IPS-20b (cell line): ENCODE results near the gene RELN.

Experiments used
- H3K27ac ChIP-seq: one replicate; pipeline ENCODE4 v1.5.1; 2013; ENCODE audit warnings: low read length
- H3K27me3 ChIP-seq: 2 replicates; pipeline ENCODE4 v1.6.1; 2013; ENCODE audit warnings: mild to moderate bottlenecking, low read length, inconsistent platforms; ENCODE audit not compliant: insufficient read depth
- H3K36me3 ChIP-seq: 2 replicates; pipeline ENCODE4 v1.6.1; 2013; ENCODE audit warnings: low read depth, mild to moderate bottlenecking, inconsistent platforms, low read length, moderate library complexity; ENCODE audit not compliant: insufficient read depth
- H3K4me1 ChIP-seq: 2 replicates; pipeline ENCODE4 v1.6.1; 2013; ENCODE audit warnings: mild to moderate bottlenecking, control low read depth, inconsistent platforms, low read length, moderate library complexity; ENCODE audit not compliant: insufficient read depth
- H3K4me3 ChIP-seq: 2 replicates; pipeline ENCODE4 v1.5.1; 2013; ENCODE audit warnings: mild to moderate bottlenecking, low read length, inconsistent platforms
- H3K9ac ChIP-seq: 2 replicates; pipeline ENCODE4 v1.6.1; 2013; ENCODE audit warnings: low read depth, mild to moderate bottlenecking, inconsistent platforms, low read length, moderate library complexity
- H3K9me3 ChIP-seq: 2 replicates; pipeline ENCODE4 v1.6.1; 2013; ENCODE audit warnings: mild to moderate bottlenecking, low read depth, low read length, inconsistent platforms; ENCODE audit not compliant: insufficient read depth

Gene RELN

GRCh38 chr7:103887050-103887449, 102.4 kb downstream of the RELN start:
- H3K36me3 ChIP-seq, result no peaks in the 10 kb centered on the region

DNA sequence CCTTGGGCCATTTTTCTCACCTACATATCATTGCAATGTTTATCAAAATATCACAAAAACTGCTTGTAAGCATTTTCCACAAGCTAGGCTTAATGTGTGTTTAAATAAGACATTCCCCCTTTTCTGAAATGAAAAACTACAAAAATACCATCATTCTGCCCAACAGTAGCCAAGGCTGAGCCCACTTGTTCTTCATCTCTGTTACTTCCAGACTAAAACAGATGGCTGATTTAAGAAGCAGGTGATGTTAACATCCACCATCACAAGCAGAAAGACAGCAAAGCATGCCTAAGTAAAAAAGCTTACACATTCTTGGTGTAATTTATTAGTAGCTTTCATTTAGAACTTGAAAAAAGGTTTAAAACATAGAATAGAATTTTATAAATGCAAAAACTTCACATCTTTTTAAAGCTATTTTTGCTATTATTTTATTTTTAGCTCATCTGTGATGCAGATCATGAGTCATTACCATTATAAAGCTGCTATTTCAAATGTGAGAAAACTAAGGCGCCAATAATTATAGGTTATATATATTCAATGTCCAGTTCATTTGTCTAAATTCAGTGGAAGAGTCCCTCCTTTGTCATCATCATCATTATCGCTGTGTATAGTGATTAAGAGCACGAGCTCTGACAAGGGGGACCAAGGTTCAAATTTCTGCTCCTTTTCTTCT, 109.4 kb downstream of the RELN start:
- Histone ChIP-seq H3K27me3 (no peaks in the 10 kb centered on the region), H3K9ac (no peak overlapping the region), H3K9me3 (no peaks in the 10 kb centered on the region), H3K36me3 (no peaks in the 10 kb centered on the region), H3K4me3 (no peak overlapping the region), H3K27ac (no peak overlapping the region), H3K4me1 (peaks cover 5% of the 10 kb centered on the region; the same call in 1 of the 2 replicates)

More at GRCh38 chr7:103887050-103887449, 102.4 kb downstream of the RELN start:
- no peaks in the 10 kb centered on the region for H3K4me1 ChIP-seq
- no peak overlapping the region for H3K4me3 ChIP-seq
- H3K27me3 ChIP-seq, result no peaks in the 10 kb centered on the region
- H3K9me3 ChIP-seq, result no peaks in the 10 kb centered on the region
- no peak overlapping the region for H3K27ac ChIP-seq
- H3K9ac ChIP-seq, result no peak overlapping the region

- Histone ChIP-seq H3K9me3 (no peaks in the 10 kb centered on the region), H3K9ac (no peak overlapping the region), H3K4me3 (no peak overlapping the region), H3K4me1 (peaks cover 5% of the 10 kb centered on the region; the same call in 1 of the 2 replicates), H3K27me3 (no peaks in the 10 kb centered on the region), H3K36me3 (no peaks in the 10 kb centered on the region), H3K27ac (no peak overlapping the region)
Observed at GRCh38 chr7:103879411-103879810, 110.0 kb downstream of the RELN start.

DNA sequence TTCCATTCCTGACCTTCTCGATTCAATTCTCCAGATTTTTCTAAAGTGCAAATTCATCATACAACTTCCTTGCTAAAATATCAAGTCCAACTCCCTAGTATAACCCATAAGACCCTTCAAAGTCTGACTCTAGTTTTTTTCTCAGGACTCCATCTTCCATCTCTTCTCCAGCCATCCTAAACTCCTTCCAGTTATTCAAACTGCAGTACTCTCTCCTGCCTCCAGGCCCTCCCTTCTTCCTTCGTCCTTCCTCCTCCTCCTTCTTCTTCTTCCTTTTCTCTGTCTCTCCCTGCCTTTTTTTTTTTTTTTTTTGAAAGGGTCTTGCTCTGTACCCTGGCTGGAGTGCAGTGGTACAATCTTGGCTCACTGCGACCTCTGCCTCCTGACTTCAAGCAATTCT, 111.9 kb downstream of the RELN start:
- H3K9me3 ChIP-seq, result no peaks in the 10 kb centered on the region
- H3K4me1 ChIP-seq, result peaks cover 5% of the 10 kb centered on the region; the same call in 1 of the 2 replicates

DNA sequence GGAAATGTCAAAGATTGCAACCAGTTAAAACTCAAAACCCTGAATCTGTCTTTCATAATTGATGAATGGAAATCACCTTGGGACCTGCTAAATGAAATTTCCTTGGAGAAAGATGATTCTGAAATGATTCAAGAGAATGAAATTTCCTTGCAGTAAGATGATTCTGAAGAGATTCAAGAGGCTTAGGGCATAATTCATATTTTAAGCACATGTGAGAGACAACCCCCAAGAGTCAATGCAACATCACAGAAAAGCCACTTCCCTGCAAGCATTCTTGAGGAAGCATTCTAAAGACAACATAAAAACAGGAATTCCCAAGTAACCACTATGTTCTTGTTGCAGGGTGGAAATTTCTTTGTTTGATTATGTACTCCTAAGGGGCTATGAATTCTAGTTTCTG, 113.7 kb downstream of the RELN start:
- no peak overlapping the region for H3K4me3 ChIP-seq
- H3K27me3 ChIP-seq, result no peaks in the 10 kb centered on the region
- H3K4me1 ChIP-seq, result no peaks in the 10 kb centered on the region
- H3K27ac ChIP-seq, result no peak overlapping the region
- no peaks in the 10 kb centered on the region for H3K36me3 ChIP-seq
- H3K9ac ChIP-seq, result no peak overlapping the region
- no peaks in the 10 kb centered on the region for H3K9me3 ChIP-seq

More for the DNA sequence above, 111.9 kb downstream of the RELN start:
- Histone ChIP-seq H3K27me3 (no peaks in the 10 kb centered on the region), H3K27ac (no peak overlapping the region), H3K9ac (no peak overlapping the region), H3K4me3 (no peak overlapping the region), H3K36me3 (no peaks in the 10 kb centered on the region)

- Histone ChIP-seq H3K4me1 (no peaks in the 10 kb centered on the region), H3K9me3 (no peaks in the 10 kb centered on the region), H3K27ac (no peak overlapping the region), H3K4me3 (no peak overlapping the region), H3K36me3 (no peaks in the 10 kb centered on the region), H3K27me3 (no peaks in the 10 kb centered on the region), H3K9ac (no peak overlapping the region)
Observed at GRCh38 chr7:103871473-103871872, 118.0 kb downstream of the RELN start.

DNA sequence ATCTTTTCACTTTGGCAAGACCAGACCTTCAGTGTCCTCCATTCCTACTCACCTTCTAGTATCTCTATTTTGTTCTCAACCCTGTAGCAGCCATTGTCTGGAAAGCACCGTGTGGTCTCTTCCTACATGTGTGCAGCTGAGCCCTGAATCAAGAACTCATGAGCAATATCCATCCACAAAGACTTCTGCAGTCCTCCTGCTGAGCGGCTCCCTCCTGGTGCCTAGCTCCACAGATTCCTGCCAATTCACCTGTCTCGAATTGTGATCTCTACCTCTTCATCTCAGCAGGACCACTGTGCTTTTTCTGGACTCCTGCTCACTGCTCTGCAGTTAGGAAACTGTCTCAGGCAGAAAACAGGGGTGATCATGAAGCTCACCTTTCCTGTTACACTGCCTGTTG, 118.8 kb downstream of the RELN start:
- H3K9me3 ChIP-seq, result no peaks in the 10 kb centered on the region
- no peak overlapping the region for H3K9ac ChIP-seq
- H3K36me3 ChIP-seq, result no peaks in the 10 kb centered on the region
- H3K27ac ChIP-seq, result no peak overlapping the region
- no peaks in the 10 kb centered on the region for H3K27me3 ChIP-seq
- no peak overlapping the region for H3K4me3 ChIP-seq
- no peaks in the 10 kb centered on the region for H3K4me1 ChIP-seq

- Histone ChIP-seq H3K4me1 (no peaks in the 10 kb centered on the region), H3K27ac (no peak overlapping the region), H3K4me3 (no peak overlapping the region), H3K9me3 (no peaks in the 10 kb centered on the region), H3K9ac (no peak overlapping the region), H3K36me3 (no peaks in the 10 kb centered on the region), H3K27me3 (no peaks in the 10 kb centered on the region)
Observed at GRCh38 chr7:103867874-103868273, 121.6 kb downstream of the RELN start.

DNA sequence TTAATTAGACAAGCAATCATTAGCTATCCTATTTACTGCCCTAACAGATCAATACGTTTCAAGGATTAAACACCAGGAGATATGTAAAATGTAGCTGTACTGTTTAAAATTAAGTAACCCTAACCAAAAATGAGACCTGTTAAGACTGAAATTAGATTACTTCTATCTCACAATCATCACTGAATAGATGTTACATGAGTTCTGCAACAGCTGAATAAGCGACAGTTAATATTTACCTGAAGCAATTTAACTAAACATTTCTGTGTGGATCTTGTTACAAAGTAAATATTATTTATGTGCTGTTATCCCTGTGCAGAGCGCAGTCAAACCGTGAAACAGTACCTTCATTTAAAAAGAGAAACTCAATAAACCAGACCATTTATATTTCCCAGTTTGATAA, 122.5 kb downstream of the RELN start:
- no peaks in the 10 kb centered on the region for H3K4me1 ChIP-seq
- no peak overlapping the region for H3K27ac ChIP-seq
- no peaks in the 10 kb centered on the region for H3K9me3 ChIP-seq
- no peaks in the 10 kb centered on the region for H3K27me3 ChIP-seq
- H3K36me3 ChIP-seq, result no peaks in the 10 kb centered on the region
- H3K9ac ChIP-seq, result no peak overlapping the region
- H3K4me3 ChIP-seq, result no peak overlapping the region

- Histone ChIP-seq H3K9ac (no peak overlapping the region), H3K27me3 (no peaks in the 10 kb centered on the region), H3K27ac (no peak overlapping the region), H3K9me3 (no peaks in the 10 kb centered on the region), H3K4me3 (no peak overlapping the region), H3K4me1 (no peaks in the 10 kb centered on the region), H3K36me3 (no peaks in the 10 kb centered on the region)
Observed at GRCh38 chr7:103865442-103865841, 124.0 kb downstream of the RELN start.

DNA sequence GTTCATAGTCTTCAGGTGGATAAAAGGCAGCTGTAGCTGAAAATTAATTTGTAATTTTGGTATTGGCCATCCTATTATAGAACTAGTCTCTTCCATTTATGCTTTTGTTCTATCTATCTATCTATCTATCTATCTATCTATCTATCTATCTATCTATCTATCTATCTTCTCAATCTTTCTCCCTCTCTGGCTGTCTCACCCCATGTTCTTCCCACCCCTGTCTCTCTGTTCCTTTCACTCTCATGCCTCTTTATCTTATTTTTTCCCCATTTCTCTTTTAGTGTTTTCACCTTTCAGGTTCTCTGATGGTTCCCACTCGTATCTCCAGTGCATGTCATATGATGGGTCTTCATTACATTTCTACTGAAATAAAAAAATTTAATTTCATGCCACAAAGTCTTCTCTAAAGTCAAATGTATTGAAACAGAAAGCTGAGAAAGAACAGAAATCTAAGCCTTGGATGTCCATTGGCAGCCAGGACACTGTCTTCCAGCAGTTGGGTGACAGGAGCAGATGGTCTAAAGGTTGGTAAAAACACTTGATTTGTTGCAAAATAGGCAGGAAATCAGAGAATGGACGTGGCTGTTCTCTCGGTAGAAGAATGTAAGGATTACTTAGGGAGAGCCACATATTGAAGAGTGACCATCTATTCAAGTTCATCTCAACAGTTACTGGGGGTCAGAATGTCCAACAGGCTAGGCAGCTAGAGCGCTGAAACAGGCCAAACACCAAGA, 127.0 kb downstream of the RELN start:
- Histone ChIP-seq H3K9me3 (no peaks in the 10 kb centered on the region), H3K4me1 (peaks cover 4% of the 10 kb centered on the region), H3K4me3 (no peak overlapping the region), H3K27ac (no peak overlapping the region), H3K27me3 (no peaks in the 10 kb centered on the region), H3K36me3 (no peaks in the 10 kb centered on the region), H3K9ac (no peak overlapping the region)

DNA sequence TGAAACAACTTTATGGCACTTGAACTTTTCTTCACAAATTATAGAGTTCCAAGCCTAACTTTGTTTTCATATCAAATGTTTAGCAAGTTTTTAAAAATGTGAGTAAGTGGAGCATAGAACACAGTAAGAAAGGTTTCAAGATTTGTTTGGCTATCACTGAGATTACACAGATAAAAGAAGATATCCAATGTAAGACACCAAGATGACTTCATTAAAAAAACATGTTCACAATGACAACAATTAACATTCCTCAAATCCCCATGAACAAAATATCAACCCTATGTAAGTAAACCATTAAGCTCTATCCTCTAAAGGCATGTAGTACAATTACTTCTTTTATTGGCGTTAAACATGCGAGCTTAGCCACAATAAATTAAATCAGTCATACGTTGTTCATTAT, 129.7 kb downstream of the RELN start:
- Histone ChIP-seq H3K4me3 (no peak overlapping the region), H3K9me3 (no peaks in the 10 kb centered on the region), H3K4me1 (peaks cover 10% of the 10 kb centered on the region), H3K9ac (no peak overlapping the region), H3K27ac (no peak overlapping the region), H3K36me3 (no peaks in the 10 kb centered on the region), H3K27me3 (no peaks in the 10 kb centered on the region)
